Mesenchymal stem cell (in vitro differentiated cells and primary cell): ENCODE results near the gene MNS1.

Experiments
- DNase-seq: peaks from one replicate; pipeline ENCODE4 v3.0.0-alpha.2; 2013
- H2AFZ ChIP-seq: one replicate; pipeline ENCODE4 v1.6.1; 2013; ENCODE audit warnings: low read depth, mild to moderate bottlenecking, control low read depth, inconsistent platforms, low read length, moderate library complexity
- H2AK5ac ChIP-seq: 2 replicates; pipeline ENCODE4 v1.6.1; 2013; ENCODE audit warnings: low read length, moderate library complexity, mild to moderate bottlenecking, inconsistent platforms; ENCODE audit not compliant: severe bottlenecking
- H2BK120ac ChIP-seq: one replicate; pipeline ENCODE4 v1.6.1; 2013; ENCODE audit warnings: low read depth, mild to moderate bottlenecking, inconsistent platforms, low read length, moderate library complexity
- H2BK12ac ChIP-seq, 2 experiments: one replicate each; pipeline ENCODE4 v1.6.1; 2013; ENCODE audit warnings: inconsistent platforms in 2 of 2, low read length in 2 of 2, mild to moderate bottlenecking in 2 of 2, moderate library complexity in 2 of 2, control low read depth in 1 of 2
- H2BK15ac ChIP-seq: one replicate; pipeline ENCODE4 v1.6.1; 2013; ENCODE audit warnings: mild to moderate bottlenecking, low read depth, inconsistent platforms; ENCODE audit not compliant: poor library complexity, severe bottlenecking
- H2BK5ac ChIP-seq: 2 replicates; pipeline ENCODE4 v1.6.1; 2013; ENCODE audit warnings: low read depth, mild to moderate bottlenecking, low read length, control low read depth, inconsistent platforms; ENCODE audit not compliant: poor library complexity, severe bottlenecking
- H3K14ac ChIP-seq, 2 experiments: one replicate each; pipeline ENCODE4 v1.6.1; 2013; ENCODE audit warnings: inconsistent platforms in 2 of 2, low read length in 2 of 2, control low read depth in 1 of 2, mild to moderate bottlenecking in 1 of 2, moderate library complexity in 1 of 2
- H3K18ac ChIP-seq, 2 experiments: one replicate each; pipeline ENCODE4 v1.6.1; 2013; ENCODE audit warnings: inconsistent platforms in 2 of 2, low read length in 2 of 2, control low read depth in 1 of 2, low read depth in 1 of 2, mild to moderate bottlenecking in 1 of 2
- H3K23ac ChIP-seq, 2 experiments: one replicate each; pipeline ENCODE4 v1.6.1; 2013; ENCODE audit warnings: inconsistent platforms in 2 of 2, low read length in 2 of 2, mild to moderate bottlenecking in 2 of 2, moderate library complexity in 2 of 2, control low read depth in 1 of 2
- H3K27ac ChIP-seq: 2 replicates; pipeline ENCODE4 v1.5.1; 2013; ENCODE audit warnings: mild to moderate bottlenecking, moderate library complexity, low read length, control low read depth, inconsistent platforms; ENCODE audit not compliant: poor library complexity, severe bottlenecking
- H3K27me3 ChIP-seq, 2 experiments: 2 replicates each; pipeline versions ENCODE4 v1.6.1 to v1.7.0; 2013; ENCODE audit warnings: low read length in 2 of 2, mild to moderate bottlenecking in 2 of 2, moderate library complexity in 2 of 2, control low read depth in 1 of 2, inconsistent platforms in 1 of 2; ENCODE audit not compliant: control insufficient read depth in 1 of 2, insufficient read depth in 1 of 2
- H3K36me3 ChIP-seq, 2 experiments: 2 replicates each; pipeline versions ENCODE4 v1.6.1 to v1.7.0; 2013; ENCODE audit warnings: low read length in 2 of 2, control low read depth in 1 of 2, inconsistent platforms in 1 of 2, low read depth in 1 of 2, mild to moderate bottlenecking in 1 of 2; ENCODE audit not compliant: insufficient read depth in 2 of 2, control insufficient read depth in 1 of 2
- H3K4ac ChIP-seq, 2 experiments: one replicate each; pipeline ENCODE4 v1.6.1; 2013; ENCODE audit warnings: inconsistent platforms in 2 of 2, low read length in 2 of 2, mild to moderate bottlenecking in 2 of 2, moderate library complexity in 2 of 2, control low read depth in 1 of 2, low read depth in 1 of 2
- H3K4me1 ChIP-seq: 2 replicates; pipeline ENCODE4 v1.6.1; 2013; ENCODE audit warnings: low read depth, low read length, control low read depth; ENCODE audit not compliant: control insufficient read depth, insufficient read depth
- H3K4me2 ChIP-seq: 2 replicates; pipeline ENCODE4 v1.6.1; 2013; ENCODE audit warnings: low read length, mild to moderate bottlenecking, inconsistent platforms; ENCODE audit not compliant: poor library complexity, severe bottlenecking
- H3K4me3 ChIP-seq, 2 experiments: 2 replicates each; pipeline versions ENCODE4 v1.5.1 to v1.7.0; 2013; ENCODE audit warnings: low read length in 2 of 2, mild to moderate bottlenecking in 2 of 2, control low read depth in 1 of 2, low read depth in 1 of 2; ENCODE audit not compliant: insufficient read depth in 1 of 2
- H3K79me1 ChIP-seq: replicated peaks from 2 replicates; pipeline ENCODE4 v1.6.1; 2013; ENCODE audit warnings: mild to moderate bottlenecking, control low read depth, low read length, inconsistent platforms; ENCODE audit not compliant: poor library complexity, severe bottlenecking
- H3K9ac ChIP-seq: 2 replicates; pipeline ENCODE4 v1.7.0; 2013; ENCODE audit warnings: mild to moderate bottlenecking, low read length, moderate library complexity
- H3K9me3 ChIP-seq: 2 replicates; pipeline ENCODE4 v1.7.0; 2013; ENCODE audit warnings: mild to moderate bottlenecking, low read length; ENCODE audit not compliant: control insufficient read depth
- H4K8ac ChIP-seq: one replicate; pipeline ENCODE4 v1.6.1; 2013; ENCODE audit warnings: inconsistent platforms, mild to moderate bottlenecking, low read length, moderate library complexity
- H4K91ac ChIP-seq: one replicate; pipeline ENCODE4 v1.6.1; 2013; ENCODE audit warnings: mild to moderate bottlenecking, low read length, inconsistent platforms
- WGBS: methylation state at CpG from one replicate; pipeline ENCODE4 v1.1.7; 2013; ENCODE audit warnings: mixed read lengths; 5-methylcytosine and 5-hydroxymethylcytosine counted together

MNS1 gene

DNA sequence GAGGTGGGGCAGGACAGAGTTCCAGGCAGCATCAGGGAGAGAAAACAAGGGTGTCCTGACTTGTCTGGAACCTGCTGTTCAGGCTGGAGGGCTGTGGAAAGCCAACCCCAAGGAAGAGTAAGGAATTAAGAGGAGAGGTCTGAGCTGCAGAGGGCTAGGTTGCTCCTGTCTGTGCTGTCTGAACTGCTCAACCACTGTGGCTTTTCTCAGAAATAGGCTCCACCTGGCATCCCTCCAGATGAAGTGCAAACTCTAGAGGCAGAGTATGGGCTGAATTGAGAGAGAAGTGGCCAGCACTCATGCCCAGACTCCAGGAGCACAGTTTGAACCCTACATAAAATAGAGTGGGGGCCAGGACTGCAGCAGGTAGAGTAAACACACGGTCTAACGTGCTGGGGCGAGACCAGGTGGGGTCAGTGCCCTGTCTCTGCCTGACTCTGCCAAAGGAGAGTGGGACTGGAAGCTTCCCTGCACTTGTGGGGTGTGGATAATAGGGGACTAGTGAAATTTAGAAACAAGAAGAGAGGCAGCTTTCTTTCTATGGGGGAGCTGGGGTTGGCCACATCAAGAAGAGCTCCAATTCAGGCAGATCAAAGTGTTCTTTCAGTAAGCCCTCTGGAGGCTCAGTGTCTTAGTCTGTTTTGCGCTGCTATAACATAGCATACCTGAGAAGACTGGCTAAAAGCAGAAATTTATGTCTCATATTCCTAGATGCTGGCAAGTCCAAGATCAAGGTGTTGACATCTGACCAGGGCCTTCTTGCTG is 28.0 kb upstream of the MNS1 start:
- H2BK12ac ChIP-seq: no peak overlapping the region
- no peak overlapping the region for H2AK5ac ChIP-seq
- no peak overlapping the region for H2AFZ ChIP-seq
- H4K8ac ChIP-seq: no peak overlapping the region
- no peak overlapping the region for H2BK5ac ChIP-seq
- no peak overlapping the region for H3K4me3 ChIP-seq
- H3K36me3 ChIP-seq: no peaks in the 10 kb centered on the region
- H3K18ac ChIP-seq: no peak overlapping the region
- H3K79me1 ChIP-seq: no peaks in the 10 kb centered on the region
- H3K4ac ChIP-seq: no peak overlapping the region
- H3K23ac ChIP-seq: no peak overlapping the region
- H3K27ac ChIP-seq: no peak overlapping the region
- H3K9me3 ChIP-seq: no peaks in the 10 kb centered on the region
- peak overlapping the region; percentile 31 for H4K91ac ChIP-seq
- no peak overlapping the region for H3K9ac ChIP-seq
- peaks cover 0 to 13% of the 10 kb centered on the region in 2 experiments for H3K27me3 ChIP-seq
- H3K4me2 ChIP-seq: no peak overlapping the region
- WGBS: 89% methylated on average over 4 of the region's 4 CpGs
- H2BK15ac ChIP-seq: no peak overlapping the region
- H2BK120ac ChIP-seq: no peak overlapping the region
- H3K14ac ChIP-seq: no peak overlapping the region
- H3K4me1 ChIP-seq: no peaks in the 10 kb centered on the region
- no peak for DNase-seq

DNA sequence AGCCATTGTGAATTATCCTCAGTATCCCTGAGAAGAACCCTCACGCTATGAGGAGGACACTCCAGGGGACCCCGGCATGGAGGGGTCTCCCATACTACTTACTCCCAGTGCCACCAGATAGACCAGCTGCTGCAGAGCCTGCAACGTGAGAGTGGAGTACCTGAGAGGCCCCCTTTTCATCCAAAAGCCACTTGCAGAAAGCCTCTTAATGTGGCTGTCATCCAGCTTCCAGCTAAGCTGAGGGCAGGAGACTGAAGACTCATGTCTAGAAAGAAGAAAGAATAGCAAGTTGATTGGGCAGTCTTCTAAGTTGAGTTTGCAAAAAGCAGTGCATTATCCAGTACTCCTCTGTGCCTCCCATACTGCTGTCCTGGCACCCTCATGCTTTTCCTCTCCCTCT is 27.3 kb upstream of the MNS1 start:
- H2BK5ac ChIP-seq: no peak overlapping the region
- peaks cover 0 to 13% of the 10 kb centered on the region in 2 experiments for H3K27me3 ChIP-seq
- no peak overlapping the region for H2AK5ac ChIP-seq
- H3K4me2 ChIP-seq: no peak overlapping the region
- no peak overlapping the region for H2BK120ac ChIP-seq
- no peak overlapping the region for H3K18ac ChIP-seq
- H3K9me3 ChIP-seq: no peaks in the 10 kb centered on the region
- no peaks in the 10 kb centered on the region for H3K36me3 ChIP-seq
- no peak overlapping the region for H3K9ac ChIP-seq
- no peak for DNase-seq
- WGBS: 92% methylated on average over 2 of the region's 3 CpGs
- H3K14ac ChIP-seq: no peak overlapping the region
- no peak overlapping the region for H3K4me3 ChIP-seq
- no peak overlapping the region for H3K27ac ChIP-seq
- H3K4me1 ChIP-seq: no peaks in the 10 kb centered on the region
- H3K23ac ChIP-seq: no peak overlapping the region
- no peak overlapping the region for H2BK15ac ChIP-seq
- H3K79me1 ChIP-seq: no peaks in the 10 kb centered on the region
- H3K4ac ChIP-seq: no peak overlapping the region
- no peak overlapping the region for H2AFZ ChIP-seq
- no peak overlapping the region for H4K8ac ChIP-seq
- no peak overlapping the region for H2BK12ac ChIP-seq
- H4K91ac ChIP-seq: no peak overlapping the region

DNA sequence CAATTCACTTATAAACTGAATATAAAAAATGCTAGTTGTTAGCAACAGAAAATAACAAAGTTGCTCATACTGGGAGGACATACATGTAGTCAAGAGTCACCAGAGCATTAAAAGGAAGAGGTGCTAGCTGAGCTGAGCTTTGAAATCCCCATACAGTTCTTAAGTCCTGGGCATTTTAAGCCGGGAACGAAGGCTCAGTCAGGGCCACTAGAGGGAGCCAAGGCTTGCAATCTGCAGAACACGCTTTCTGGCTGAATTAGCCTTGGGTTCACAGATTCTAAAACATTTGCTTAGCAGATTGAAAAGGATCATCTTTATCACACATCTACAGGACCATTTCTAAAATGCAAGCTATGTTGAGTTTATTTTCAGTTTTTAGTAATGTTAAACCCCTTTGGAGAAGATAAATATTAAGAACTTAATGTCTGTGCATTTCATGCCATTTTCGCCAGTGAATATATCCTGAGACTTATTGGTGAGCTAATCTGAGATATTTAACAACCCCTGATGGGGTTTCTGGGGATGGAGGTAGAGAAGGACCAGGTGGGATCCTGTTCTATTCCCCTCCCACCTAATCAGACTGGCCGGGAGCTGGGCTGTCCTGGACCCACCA is 26.3 kb upstream of the MNS1 start:
- Histone ChIP-seq H3K23ac (no peak overlapping the region), H3K27me3 (peaks cover 0 to 13% of the 10 kb centered on the region in 2 experiments), H2BK12ac (no peak overlapping the region), H3K36me3 (no peaks in the 10 kb centered on the region), H3K9me3 (no peaks in the 10 kb centered on the region), H2BK5ac (no peak overlapping the region), H3K27ac (no peak overlapping the region), H4K8ac (no peak overlapping the region), H3K9ac (no peak overlapping the region), H2BK15ac (no peak overlapping the region), H2AFZ (no peak overlapping the region), H3K14ac (no peak overlapping the region), H4K91ac (no peak overlapping the region), H3K79me1 (no peaks in the 10 kb centered on the region), H3K4me1 (no peaks in the 10 kb centered on the region), H2BK120ac (no peak overlapping the region), H3K4me2 (no peak overlapping the region), H3K4ac (no peak overlapping the region), H3K18ac (no peak overlapping the region), H2AK5ac (no peak overlapping the region), H3K4me3 (no peak overlapping the region)
- WGBS: 40% methylated on average over 5 of the region's 5 CpGs
- DNase-seq: peak; percentile 69

DNA sequence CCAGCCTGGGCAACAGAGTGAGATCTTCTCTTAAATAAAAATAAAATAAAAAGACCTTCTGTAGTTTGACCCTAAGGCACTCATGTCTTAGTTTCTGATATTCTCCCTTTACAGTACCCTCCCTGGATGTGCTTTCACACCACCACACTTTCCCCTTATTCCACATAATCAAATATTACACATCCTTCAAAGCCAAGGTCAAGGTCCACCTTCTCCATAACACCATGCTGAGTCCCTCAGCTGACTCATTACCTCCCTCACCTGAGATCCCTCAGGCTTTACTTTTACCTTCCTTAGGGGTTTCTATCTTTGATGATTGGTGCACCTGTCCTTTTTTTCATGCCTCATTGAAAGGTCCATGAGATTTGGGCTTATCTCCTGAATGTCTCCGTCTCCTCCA is 25.5 kb upstream of the MNS1 start:
- peaks cover 0 to 13% of the 10 kb centered on the region in 2 experiments for H3K27me3 ChIP-seq
- no peaks in the 10 kb centered on the region for H3K79me1 ChIP-seq
- H3K4me2 ChIP-seq: no peak overlapping the region
- WGBS: 100% methylated on average over 1 of the region's 1 CpG
- no peak overlapping the region for H3K4ac ChIP-seq
- no peak overlapping the region for H2BK120ac ChIP-seq
- no peak overlapping the region for H4K8ac ChIP-seq
- no peak overlapping the region for H3K23ac ChIP-seq
- no peak for DNase-seq
- H3K36me3 ChIP-seq: no peaks in the 10 kb centered on the region
- no peak overlapping the region for H3K4me3 ChIP-seq
- H2AK5ac ChIP-seq: no peak overlapping the region
- H3K9ac ChIP-seq: no peak overlapping the region
- H3K27ac ChIP-seq: no peak overlapping the region
- no peaks in the 10 kb centered on the region for H3K9me3 ChIP-seq
- no peak overlapping the region for H4K91ac ChIP-seq
- no peak overlapping the region for H3K14ac ChIP-seq
- no peak overlapping the region for H2BK15ac ChIP-seq
- no peak overlapping the region for H3K18ac ChIP-seq
- no peak overlapping the region for H2BK5ac ChIP-seq
- H2BK12ac ChIP-seq: no peak overlapping the region
- no peak overlapping the region for H2AFZ ChIP-seq
- H3K4me1 ChIP-seq: no peaks in the 10 kb centered on the region
